GM19240 (cell line): ENCODE data around the gene GPR183.
"Not testable (repeated sequence)": the region's sequence is repeated elsewhere in the genome, so short reads cannot be mapped to it uniquely, and the experiment has no call there.

Experiments
- DNase-seq: peaks from one replicate; pipeline ENCODE4 v3.0.0; 2011; ENCODE audit warnings: low spot score; ENCODE audit not compliant: insufficient read length

GPR183 gene

GRCh38 chr13:99249606-99250005 lies 57.6 kb downstream of the GPR183 start:
- DNase-seq, result not testable (repeated sequence)

GRCh38 chr13:99249178-99249577 lies 58.0 kb downstream of the GPR183 start:
- not testable (repeated sequence) for DNase-seq

- no peak for DNase-seq
Measured at GRCh38 chr13:99246100-99246499, 61.1 kb downstream of the GPR183 start.
